A549 (cell line): Measurements from ENCODE around the gene RPS21. TPM values are rescaled to one million over a fixed set of nuclear protein-coding genes. Genes with fewer than 3 reads are reported as not detected.

Source experiments
- ATAC-seq, 2 experiments: fragments of 200-7000 bp in 1 of 2; fragments of >200 bp in 1 of 2; cut with Nextera tagmentation in 1 of 2; cut with Tn5 transposase in 1 of 2; 3 replicates each; pipeline versions ENCODE4 v1.8.0 to v1.9.1; 2018 to 2020; ENCODE audit warnings: mild to moderate bottlenecking in 1 of 2, moderate library complexity in 1 of 2
- CTCF ChIA-PET: fragments of 300-600 bp; sonication (Branson Sonifier 250); formaldehyde crosslinking; extraction: SDS; loops from one replicate; lab custom pipeline; 2021; ENCODE audit warnings: antibody characterized with exemption, inconsistent platforms; lab: Yijun Ruan, JAX
- POLR2A ChIA-PET: fragments of 350-600 bp; formaldehyde crosslinking; extraction: SDS; loops from one replicate; lab custom pipeline; 2021; ENCODE audit warnings: antibody characterized with exemption, inconsistent platforms; lab: Yijun Ruan, JAX
- DNase-seq, 2 experiments: peaks; one replicate each; pipeline versions ENCODE4 v3.0.0 to v3.0.0-alpha.2; 2011 to 2016; ENCODE audit warnings: low read depth in 1 of 2, low spot score in 1 of 2
- FAIRE-seq: peaks from 2 replicates; lab custom pipeline; 2011; peaks lifted over from hg19 to GRCh38; lab: Jason Lieb, UNC
- H3K27ac ChIP-seq, 2 experiments: fragments of >200 bp; sonication (Bioruptor Twin); formaldehyde crosslinking; 3 replicates each; pipeline ENCODE4 v1.5.1; 2016 to 2017
- H3K4me1 ChIP-seq: fragments of >200 bp; sonication (Bioruptor Twin); formaldehyde crosslinking; 3 replicates; pipeline ENCODE4 v1.6.1; 2016
- H3K4me2 ChIP-seq: fragments of >200 bp; sonication (Bioruptor Twin); formaldehyde crosslinking; 3 replicates; pipeline ENCODE4 v1.6.1; 2016
- H3K4me3 ChIP-seq: fragments of >200 bp; sonication (Bioruptor Twin); formaldehyde crosslinking; 3 replicates; pipeline ENCODE4 v1.5.1; 2016
- H3K9me3 ChIP-seq: fragments of >200 bp; sonication (Bioruptor Twin); formaldehyde crosslinking; 3 replicates; pipeline ENCODE4 v1.6.1; 2016
- CHD2 ChIP-seq: fragments of 150-350 bp; IDR thresholded peaks from 2 replicates; pipeline ENCODE4 v1.6.1; 2014; ENCODE audit warnings: low read length; ENCODE audit not compliant: partially characterized antibody
- E2F6 ChIP-seq: IDR thresholded peaks from 2 replicates; pipeline ENCODE4 v1.6.1; 2012; ENCODE audit warnings: low read depth, borderline replicate concordance
- EHF ChIP-seq: fragments of 250-450 bp; sonication (Bioruptor Pico); IDR thresholded peaks from 2 replicates; pipeline ENCODE4 v1.5.0; 2020; ENCODE audit warnings: mild to moderate bottlenecking
- EHMT2 ChIP-seq: fragments of 200-600 bp; sonication (generic); IDR thresholded peaks from 2 replicates; pipeline ENCODE4 v1.6.1; 2016; ENCODE audit warnings: antibody characterized with exemption, low read depth, mild to moderate bottlenecking, moderate library complexity
- FOSB ChIP-seq: fragments of 250-450 bp; sonication (Bioruptor Pico); IDR thresholded peaks from 2 replicates; pipeline ENCODE4 v1.5.0; 2020; ENCODE audit warnings: mild to moderate bottlenecking, moderate library complexity
- FOSL2 ChIP-seq, 2 experiments: fragments of 450-650 bp in 1 of 2; fragments of >200 bp in 1 of 2; sonication (Bioruptor Twin) in 1 of 2; formaldehyde crosslinking; IDR thresholded peaks; 2 replicates each; pipeline versions ENCODE4 v1.5.0 to v1.6.1; 2016 to 2020; ENCODE audit warnings: mild to moderate bottlenecking in 1 of 2, moderate library complexity in 1 of 2
- HES2 ChIP-seq: fragments of >200 bp; sonication (Bioruptor Twin); formaldehyde crosslinking; IDR thresholded peaks from 2 replicates; pipeline ENCODE4 v1.6.1; 2016
- HEYL ChIP-seq: fragments of 250-450 bp; sonication (Bioruptor Pico); IDR thresholded peaks from 2 replicates; pipeline ENCODE4 v1.8.0; 2021; ENCODE audit warnings: mild to moderate bottlenecking, moderate library complexity
- HMGXB4 ChIP-seq: fragments of 250-450 bp; sonication (Bioruptor Pico); IDR thresholded peaks from 2 replicates; pipeline ENCODE4 v1.5.0; 2021; ENCODE audit warnings: mild to moderate bottlenecking, moderate library complexity, borderline replicate concordance
- JUN ChIP-seq, 2 experiments: fragments of >200 bp; sonication (Bioruptor Twin); formaldehyde crosslinking; IDR thresholded peaks; 2 replicates in 1 of 2; 3 replicates in 1 of 2; pipeline ENCODE4 v1.6.1; 2016 to 2017
- PBX3 ChIP-seq: IDR thresholded peaks from 2 replicates; pipeline ENCODE4 v1.6.1; 2012
- PHF8 ChIP-seq: fragments of 200-600 bp; sonication (generic); IDR thresholded peaks from 2 replicates; pipeline ENCODE4 v1.6.1; 2016; ENCODE audit warnings: low read depth, mild to moderate bottlenecking, antibody characterized with exemption, moderate library complexity, borderline replicate concordance
- POLR2A ChIP-seq: IDR thresholded peaks from 2 replicates; pipeline ENCODE4 v1.6.1; 2012; ENCODE audit warnings: mild to moderate bottlenecking, low read length
- USF2 ChIP-seq: fragments of 450-650 bp; IDR thresholded peaks from 2 replicates; pipeline ENCODE4 v1.6.1; 2014; ENCODE audit warnings: antibody characterized with exemption
- ZNF302 ChIP-seq: fragments of 250-450 bp; sonication (Bioruptor Pico); IDR thresholded peaks from 2 replicates; pipeline ENCODE4 v1.9.0; 2021; ENCODE audit warnings: inconsistent platforms, mild to moderate bottlenecking, moderate library complexity
- ZSCAN20 ChIP-seq: fragments of 250-450 bp; sonication (Bioruptor Pico); IDR thresholded peaks from 2 replicates; pipeline ENCODE4 v1.8.0; 2022; ENCODE audit warnings: mild to moderate bottlenecking, moderate library complexity
- WGBS: methylation state at CpG from one replicate; pipeline ENCODE4 v1.1.6; 2017; ENCODE audit errors: missing lambda C conversion rate; 5-methylcytosine and 5-hydroxymethylcytosine counted together
- polyA plus RNA-seq, 4 experiments: library from polyadenylated mRNA; depleted of rRNA in 3 of 4; stranded (reverse); fragments of >200 nt; fragmentation: RNase III in 1 of 4; extraction: RNeasy Plus Mini Kit Qiagen cat#74134 plus additional on column Dnase treatment in 1 of 4; gene quantifications; 2 replicates in 3 of 4; 3 replicates in 1 of 4; pipeline ENCODE4 v1.2.3, GENCODE V29; 2011 to 2017

RPS21 gene
- polyA plus RNA-seq, 2 of the 4 experiments (the other 2 are of a cell fraction), result 2,862 to 4,026 TPM

- no peak for TF ChIP-seq EHMT2
- no peak for TF ChIP-seq CHD2
- TF ChIP-seq ZSCAN20 (CRISPR knock-in tag), result no peak
These were observed 49.2 kb upstream of the RPS21 start (continued) for GRCh38 chr20:62337558-62338293.

GRCh38 chr20:62338294-62338620 is 48.6 kb upstream of the RPS21 start:
- TF ChIP-seq FOSL2 (IDR thresholded peaks at IDR 0.05) (no peak), FOSL2 (CRISPR knock-in tag; IDR thresholded peaks at IDR 0.05) (no peak), ZSCAN20 (CRISPR knock-in tag) (no peak), HMGXB4 (CRISPR knock-in tag) (no peak), EHF (CRISPR knock-in tag) (no peak), POLR2A (no peak), HES2 (no peak), PHF8 (no peak), HEYL (CRISPR knock-in tag) (no peak), ZNF302 (CRISPR knock-in tag) (no peak), USF2 (no peak), PBX3 (no peak), FOSB (CRISPR knock-in tag) (no peak), JUN (IDR thresholded peaks at IDR 0.05) (no peak), E2F6 (no peak)
- POLR2A ChIA-PET, result interaction anchor here (0.8 kb wide), 1 partner anchor 12 kb away, joined by 7 read pairs; no protein-coding TSS in a partner anchor
- Histone ChIP-seq H3K9me3 (no peaks in the 10 kb centered on the region), H3K4me1 (no peaks in the 10 kb centered on the region; the same call in 2 of the 3 replicates), H3K4me3 (no peak overlapping the region), H3K27ac (no peak overlapping the region), H3K4me2 (no peak overlapping the region)
- FAIRE-seq (no peak), ATAC-seq (no peak), DNase-seq (no peak)
- WGBS, result 93% methylated on average over 13 of the region's 16 CpGs
- CTCF ChIA-PET, result interaction anchor here (1.4 to 3.5 kb wide), 2 partner anchors 38 to 44 kb away, joined by 4 to 17 read pairs; no protein-coding TSS in a partner anchor

GRCh38 chr20:62339647-62340062 is 47.2 kb upstream of the RPS21 start:
- DNase-seq, result no peak
- Histone ChIP-seq H3K4me1 (no peaks in the 10 kb centered on the region; the same call in 2 of the 3 replicates), H3K4me3 (no peak overlapping the region), H3K9me3 (no peaks in the 10 kb centered on the region), H3K4me2 (no peak overlapping the region), H3K27ac (no peak overlapping the region)
- CTCF ChIA-PET, result interaction anchor here (0.8 to 3.5 kb wide), 6 partner anchors 9 to 43 kb away, joined by 3 to 17 read pairs (median 4); no protein-coding TSS in a partner anchor
- POLR2A ChIA-PET, result no interaction called here
- TF ChIP-seq POLR2A, result no peak
- 90% methylated on average over 13 of the region's 14 CpGs for WGBS
- ATAC-seq, result no peak
- FAIRE-seq, result no peak
